H1 (cell line): ENCODE data around the gene CEMP1. TPM values are rescaled to one million over a fixed set of nuclear protein-coding genes. Genes with fewer than 3 reads are reported as not detected.
A peak's percentile ranks its signal among the peaks of the same experiment; 100 is the strongest.

ENCODE experiments used
- BCL11A ChIP-seq, 2 experiments: IDR thresholded peaks; one replicate each; pipeline ENCODE4 v1.6.1; 2011; ENCODE audit warnings: low read depth in 2 of 2, low read length in 2 of 2, mild to moderate bottlenecking in 2 of 2
- CBX8 ChIP-seq: fragments of 300-800, 300-1000 bp; sonication (generic); IDR thresholded peaks from 2 replicates; pipeline ENCODE4 v1.7.1; 2016; ENCODE audit warnings: low read depth, low read length, borderline replicate concordance
- JUN ChIP-seq: IDR thresholded peaks from 2 replicates; pipeline ENCODE4 v1.6.1; 2011; ENCODE audit warnings: low read depth, mild to moderate bottlenecking, improper control_type of control experiment, low read length
- RAD21 ChIP-seq, 2 experiments: IDR thresholded peaks in 1 of 2; conservative IDR thresholded peaks in 1 of 2; 2 replicates each; pipeline ENCODE4 v1.6.1; 2011; ENCODE audit warnings: low read depth in 2 of 2, low read length in 2 of 2, improper control_type of control experiment in 1 of 2, inconsistent platforms in 1 of 2, mild to moderate bottlenecking in 1 of 2, moderate library complexity in 1 of 2
- polyA plus RNA-seq, 7 experiments: library from polyadenylated mRNA; depleted of rRNA in 3 of 7; stranded (reverse) in 5 of 7; unstranded in 2 of 7; fragments of >200 nt in 5 of 7; fragments of 200-250 nt in 2 of 7; gene quantifications; 1 replicate in 5 of 7; 2 replicates in 1 of 7; 4 replicates in 1 of 7; pipeline versions ENCODE4 v1.2.1 to v1.2.3, GENCODE V29; 2011 to 2013; ENCODE audit warnings: missing spikeins in 2 of 7, mixed read lengths in 2 of 7
- total RNA-seq: library from RNA; stranded (reverse); fragmentation: NEBNext Ultra II Directional; extraction: Animal tissue kit (Norgen Biotek cat#: 25700); gene quantifications from 2 replicates; pipeline ENCODE4 v1.2.1, GENCODE V29; 2021
- TF ChIP-seq, protein P1 (sequence below): IDR thresholded peaks from 2 replicates; pipeline ENCODE4 v1.6.1; 2011; ENCODE audit warnings: low read length, improper control_type of control experiment
- TF ChIP-seq, protein P2 (sequence below): IDR thresholded peaks from 2 replicates; pipeline ENCODE4 v1.6.1; 2011; ENCODE audit warnings: low read depth, mild to moderate bottlenecking, low read length; ENCODE audit not compliant: insufficient read depth
- TF ChIP-seq, protein P3 (sequence below): fragments of 300-600 bp; sonication (generic); IDR thresholded peaks from 2 replicates; pipeline ENCODE4 v1.7.1; 2012; ENCODE audit warnings: low read length, moderate library complexity, mild to moderate bottlenecking, inconsistent platforms; ENCODE audit not compliant: insufficient replicate concordance

CEMP1 gene
- total and polyA plus RNA-seq, 2 of the 8 experiments (the other 6 are each of a cell fraction or from before 2014, with no cell fraction given), result not detected

DNA sequence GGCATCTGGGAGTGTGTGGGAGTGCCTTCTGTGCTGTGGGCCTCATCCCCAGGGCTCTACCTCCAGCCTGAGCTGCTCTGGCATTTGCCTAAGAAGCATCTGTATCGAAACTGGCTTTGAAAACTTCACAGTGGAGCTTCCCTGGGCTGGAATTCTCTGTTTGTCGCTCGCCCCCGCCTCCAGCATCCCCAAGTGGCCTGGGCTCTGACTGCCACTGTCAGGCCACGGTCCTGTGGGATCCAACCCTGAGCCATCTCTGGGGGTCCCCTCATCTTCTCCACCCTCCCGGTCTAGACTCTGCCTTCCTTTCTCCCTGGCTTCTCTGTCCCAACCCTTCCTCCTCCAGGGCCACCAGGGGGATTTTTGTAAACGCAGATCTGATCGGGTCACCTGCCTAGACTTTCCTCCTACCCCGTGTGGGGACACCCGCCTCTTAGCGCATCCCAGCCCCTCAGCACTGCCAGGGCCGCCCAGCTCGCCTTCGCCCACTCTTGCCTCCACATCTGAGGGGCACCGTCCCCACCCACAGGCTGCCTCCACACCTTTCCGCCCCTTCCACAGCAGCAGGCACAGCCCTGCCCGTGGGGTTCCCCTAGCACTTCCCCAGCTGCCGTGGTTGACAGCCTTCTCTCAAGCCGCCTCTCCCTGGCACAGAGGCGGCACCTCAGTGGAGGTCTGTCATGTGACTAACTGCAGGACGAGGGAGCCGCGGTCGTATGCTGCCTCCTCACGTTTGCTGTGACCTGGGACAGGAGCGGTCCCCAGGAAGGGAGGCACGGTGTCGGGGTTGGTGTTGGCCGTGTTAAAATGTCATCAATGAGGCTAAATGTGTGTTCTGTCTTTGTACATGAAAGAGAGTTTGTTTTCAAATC, 44.3 kb downstream of the CEMP1 start (continued):
- TF ChIP-seq, protein P1, sequence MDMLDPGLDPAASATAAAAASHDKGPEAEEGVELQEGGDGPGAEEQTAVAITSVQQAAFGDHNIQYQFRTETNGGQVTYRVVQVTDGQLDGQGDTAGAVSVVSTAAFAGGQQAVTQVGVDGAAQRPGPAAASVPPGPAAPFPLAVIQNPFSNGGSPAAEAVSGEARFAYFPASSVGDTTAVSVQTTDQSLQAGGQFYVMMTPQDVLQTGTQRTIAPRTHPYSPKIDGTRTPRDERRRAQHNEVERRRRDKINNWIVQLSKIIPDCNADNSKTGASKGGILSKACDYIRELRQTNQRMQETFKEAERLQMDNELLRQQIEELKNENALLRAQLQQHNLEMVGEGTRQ, result peak; percentile 28; the same call in 1 of the 2 replicates
- TF ChIP-seq RAD21 (IDR thresholded peaks at IDR 0.05 in 1 of 2, conservative IDR thresholded peaks at IDR 0.05 in 1 of 2; ENCODE audit: low read depth in 2 of 2, low read length in 2 of 2) (peak; percentile 40 to 47; a peak in 2 of 4 replicates), JUN (no peak), BCL11A (IDR thresholded peaks at IDR 0.05; ENCODE audit: low read depth in 2 of 2, low read length in 2 of 2) (no peak), CBX8 (no peak)
- TF ChIP-seq, protein P2, sequence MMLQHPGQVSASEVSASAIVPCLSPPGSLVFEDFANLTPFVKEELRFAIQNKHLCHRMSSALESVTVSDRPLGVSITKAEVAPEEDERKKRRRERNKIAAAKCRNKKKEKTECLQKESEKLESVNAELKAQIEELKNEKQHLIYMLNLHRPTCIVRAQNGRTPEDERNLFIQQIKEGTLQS, result no peak
- TF ChIP-seq, protein P3, sequence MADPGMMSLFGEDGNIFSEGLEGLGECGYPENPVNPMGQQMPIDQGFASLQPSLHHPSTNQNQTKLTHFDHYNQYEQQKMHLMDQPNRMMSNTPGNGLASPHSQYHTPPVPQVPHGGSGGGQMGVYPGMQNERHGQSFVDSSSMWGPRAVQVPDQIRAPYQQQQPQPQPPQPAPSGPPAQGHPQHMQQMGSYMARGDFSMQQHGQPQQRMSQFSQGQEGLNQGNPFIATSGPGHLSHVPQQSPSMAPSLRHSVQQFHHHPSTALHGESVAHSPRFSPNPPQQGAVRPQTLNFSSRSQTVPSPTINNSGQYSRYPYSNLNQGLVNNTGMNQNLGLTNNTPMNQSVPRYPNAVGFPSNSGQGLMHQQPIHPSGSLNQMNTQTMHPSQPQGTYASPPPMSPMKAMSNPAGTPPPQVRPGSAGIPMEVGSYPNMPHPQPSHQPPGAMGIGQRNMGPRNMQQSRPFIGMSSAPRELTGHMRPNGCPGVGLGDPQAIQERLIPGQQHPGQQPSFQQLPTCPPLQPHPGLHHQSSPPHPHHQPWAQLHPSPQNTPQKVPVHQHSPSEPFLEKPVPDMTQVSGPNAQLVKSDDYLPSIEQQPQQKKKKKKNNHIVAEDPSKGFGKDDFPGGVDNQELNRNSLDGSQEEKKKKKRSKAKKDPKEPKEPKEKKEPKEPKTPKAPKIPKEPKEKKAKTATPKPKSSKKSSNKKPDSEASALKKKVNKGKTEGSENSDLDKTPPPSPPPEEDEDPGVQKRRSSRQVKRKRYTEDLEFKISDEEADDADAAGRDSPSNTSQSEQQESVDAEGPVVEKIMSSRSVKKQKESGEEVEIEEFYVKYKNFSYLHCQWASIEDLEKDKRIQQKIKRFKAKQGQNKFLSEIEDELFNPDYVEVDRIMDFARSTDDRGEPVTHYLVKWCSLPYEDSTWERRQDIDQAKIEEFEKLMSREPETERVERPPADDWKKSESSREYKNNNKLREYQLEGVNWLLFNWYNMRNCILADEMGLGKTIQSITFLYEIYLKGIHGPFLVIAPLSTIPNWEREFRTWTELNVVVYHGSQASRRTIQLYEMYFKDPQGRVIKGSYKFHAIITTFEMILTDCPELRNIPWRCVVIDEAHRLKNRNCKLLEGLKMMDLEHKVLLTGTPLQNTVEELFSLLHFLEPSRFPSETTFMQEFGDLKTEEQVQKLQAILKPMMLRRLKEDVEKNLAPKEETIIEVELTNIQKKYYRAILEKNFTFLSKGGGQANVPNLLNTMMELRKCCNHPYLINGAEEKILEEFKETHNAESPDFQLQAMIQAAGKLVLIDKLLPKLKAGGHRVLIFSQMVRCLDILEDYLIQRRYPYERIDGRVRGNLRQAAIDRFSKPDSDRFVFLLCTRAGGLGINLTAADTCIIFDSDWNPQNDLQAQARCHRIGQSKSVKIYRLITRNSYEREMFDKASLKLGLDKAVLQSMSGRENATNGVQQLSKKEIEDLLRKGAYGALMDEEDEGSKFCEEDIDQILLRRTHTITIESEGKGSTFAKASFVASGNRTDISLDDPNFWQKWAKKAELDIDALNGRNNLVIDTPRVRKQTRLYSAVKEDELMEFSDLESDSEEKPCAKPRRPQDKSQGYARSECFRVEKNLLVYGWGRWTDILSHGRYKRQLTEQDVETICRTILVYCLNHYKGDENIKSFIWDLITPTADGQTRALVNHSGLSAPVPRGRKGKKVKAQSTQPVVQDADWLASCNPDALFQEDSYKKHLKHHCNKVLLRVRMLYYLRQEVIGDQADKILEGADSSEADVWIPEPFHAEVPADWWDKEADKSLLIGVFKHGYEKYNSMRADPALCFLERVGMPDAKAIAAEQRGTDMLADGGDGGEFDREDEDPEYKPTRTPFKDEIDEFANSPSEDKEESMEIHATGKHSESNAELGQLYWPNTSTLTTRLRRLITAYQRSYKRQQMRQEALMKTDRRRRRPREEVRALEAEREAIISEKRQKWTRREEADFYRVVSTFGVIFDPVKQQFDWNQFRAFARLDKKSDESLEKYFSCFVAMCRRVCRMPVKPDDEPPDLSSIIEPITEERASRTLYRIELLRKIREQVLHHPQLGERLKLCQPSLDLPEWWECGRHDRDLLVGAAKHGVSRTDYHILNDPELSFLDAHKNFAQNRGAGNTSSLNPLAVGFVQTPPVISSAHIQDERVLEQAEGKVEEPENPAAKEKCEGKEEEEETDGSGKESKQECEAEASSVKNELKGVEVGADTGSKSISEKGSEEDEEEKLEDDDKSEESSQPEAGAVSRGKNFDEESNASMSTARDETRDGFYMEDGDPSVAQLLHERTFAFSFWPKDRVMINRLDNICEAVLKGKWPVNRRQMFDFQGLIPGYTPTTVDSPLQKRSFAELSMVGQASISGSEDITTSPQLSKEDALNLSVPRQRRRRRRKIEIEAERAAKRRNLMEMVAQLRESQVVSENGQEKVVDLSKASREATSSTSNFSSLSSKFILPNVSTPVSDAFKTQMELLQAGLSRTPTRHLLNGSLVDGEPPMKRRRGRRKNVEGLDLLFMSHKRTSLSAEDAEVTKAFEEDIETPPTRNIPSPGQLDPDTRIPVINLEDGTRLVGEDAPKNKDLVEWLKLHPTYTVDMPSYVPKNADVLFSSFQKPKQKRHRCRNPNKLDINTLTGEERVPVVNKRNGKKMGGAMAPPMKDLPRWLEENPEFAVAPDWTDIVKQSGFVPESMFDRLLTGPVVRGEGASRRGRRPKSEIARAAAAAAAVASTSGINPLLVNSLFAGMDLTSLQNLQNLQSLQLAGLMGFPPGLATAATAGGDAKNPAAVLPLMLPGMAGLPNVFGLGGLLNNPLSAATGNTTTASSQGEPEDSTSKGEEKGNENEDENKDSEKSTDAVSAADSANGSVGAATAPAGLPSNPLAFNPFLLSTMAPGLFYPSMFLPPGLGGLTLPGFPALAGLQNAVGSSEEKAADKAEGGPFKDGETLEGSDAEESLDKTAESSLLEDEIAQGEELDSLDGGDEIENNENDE, result no peak
